GM23338 (cell line): ENCODE data around the gene CLOCK. TPM values are rescaled to one million over a fixed set of nuclear protein-coding genes. Genes with fewer than 3 reads are reported as not detected.

Source experiments
- ATAC-seq: fragments of 200-7000 bp; cut with Tn5 transposase; 3 replicates; pipeline ENCODE4 v1.9.1; 2020
- DNase-seq: peaks from one replicate; pipeline ENCODE4 v3.0.0-alpha.2; 2015; ENCODE audit warnings: low spot score
- H2AFZ ChIP-seq: fragments of 200-600 bp; sonication (generic); 2 replicates; pipeline ENCODE4 v1.8.0; 2016; ENCODE audit warnings: antibody characterized with exemption, mild to moderate bottlenecking, moderate library complexity
- H3F3A ChIP-seq: fragments of 200-600 bp; sonication (generic); replicated peaks from 2 replicates; pipeline ENCODE4 v1.8.0; 2017; ENCODE audit warnings: antibody characterized with exemption, mixed run types, low read depth
- H3K27ac ChIP-seq: fragments of 200-600 bp; sonication (generic); 2 replicates; pipeline ENCODE4 v1.6.1; 2016; ENCODE audit warnings: low read depth
- H3K27me3 ChIP-seq: fragments of 200-600 bp; sonication (generic); 2 replicates; pipeline ENCODE4 v1.8.0; 2016; ENCODE audit warnings: mild to moderate bottlenecking, mixed run types, moderate library complexity; ENCODE audit not compliant: insufficient read depth
- H3K36me3 ChIP-seq: fragments of 200-600 bp; sonication (generic); 2 replicates; pipeline ENCODE4 v1.8.0; 2016; ENCODE audit warnings: mild to moderate bottlenecking; ENCODE audit not compliant: insufficient read depth
- H3K4me1 ChIP-seq: fragments of 200-600 bp; sonication (generic); 2 replicates; pipeline ENCODE4 v1.8.0; 2016; ENCODE audit warnings: mild to moderate bottlenecking, moderate library complexity; ENCODE audit not compliant: insufficient read depth
- H3K4me2 ChIP-seq: fragments of 200-600 bp; sonication (generic); 2 replicates; pipeline ENCODE4 v1.7.1; 2017; ENCODE audit warnings: mixed run types
- H3K4me3 ChIP-seq: fragments of 200-600 bp; sonication (generic); 2 replicates; pipeline ENCODE4 v1.6.1; 2016; ENCODE audit warnings: mixed run types
- H3K79me2 ChIP-seq: fragments of 200-600 bp; sonication (generic); replicated peaks from 2 replicates; pipeline ENCODE4 v1.8.0; 2017; ENCODE audit warnings: mild to moderate bottlenecking; ENCODE audit not compliant: insufficient read depth
- H3K9me2 ChIP-seq: fragments of 200-600 bp; sonication (generic); 2 replicates; pipeline ENCODE4 v1.8.0; 2017; ENCODE audit not compliant: insufficient read depth
- H4K20me1 ChIP-seq: fragments of 200-600 bp; sonication (generic); replicated peaks from 2 replicates; pipeline ENCODE4 v1.8.0; 2017; ENCODE audit warnings: mild to moderate bottlenecking; ENCODE audit not compliant: insufficient read depth
- H3K27ac Mint-ChIP-seq: 2 replicates; pipeline ENCODE4 v1.8.0; 2020; ENCODE audit warnings: inconsistent platforms, mild to moderate bottlenecking, moderate library complexity, mixed read lengths
- H3K27me3 Mint-ChIP-seq: 3 replicates; pipeline ENCODE4 v1.8.0; 2022; ENCODE audit warnings: low read depth, mild to moderate bottlenecking, moderate library complexity, mixed read lengths, inconsistent platforms; ENCODE audit not compliant: insufficient read depth, poor library complexity
- H3K36me3 Mint-ChIP-seq: 3 replicates; pipeline ENCODE4 v1.8.0; 2021; ENCODE audit warnings: low read depth, mild to moderate bottlenecking, inconsistent platforms, moderate library complexity, mixed read lengths
- H3K4me1 Mint-ChIP-seq: 3 replicates; pipeline ENCODE4 v1.8.0; 2020; ENCODE audit warnings: mild to moderate bottlenecking, inconsistent platforms, mixed read lengths
- H3K4me3 Mint-ChIP-seq: 3 replicates; pipeline ENCODE4 v1.8.0; 2021; ENCODE audit warnings: moderate library complexity, mild to moderate bottlenecking, inconsistent platforms, mixed read lengths
- H3K9me3 Mint-ChIP-seq: 3 replicates; pipeline ENCODE4 v1.8.0; 2020; ENCODE audit warnings: moderate library complexity, mild to moderate bottlenecking, inconsistent platforms, mixed read lengths
- CREB1 ChIP-seq: fragments of 250-450 bp; sonication (Bioruptor Pico); IDR thresholded peaks from 2 replicates; pipeline ENCODE4 v1.5.0; 2020; ENCODE audit warnings: low read depth, mild to moderate bottlenecking, moderate library complexity
- CTCF ChIP-seq, 2 experiments: fragments of 200-600 bp in 1 of 2; sonication (generic) in 1 of 2; conservative IDR thresholded peaks; 2 replicates each; pipeline versions ENCODE4 v1.5.1 to v1.6.1; 2016 to 2017; ENCODE audit warnings: antibody characterized with exemption in 2 of 2, low read depth in 2 of 2, mild to moderate bottlenecking in 2 of 2, moderate library complexity in 1 of 2
- ETS1 ChIP-seq: IDR thresholded peaks from 2 replicates; pipeline ENCODE4 v1.6.1; 2016; ENCODE audit warnings: antibody characterized with exemption
- EZH2 ChIP-seq: fragments of 200-600 bp; sonication (generic); IDR thresholded peaks from one replicate; pipeline ENCODE4 v1.8.0; 2017; ENCODE audit warnings: antibody characterized with exemption, mild to moderate bottlenecking, low read depth; ENCODE audit not compliant: unreplicated experiment
- EZH2phosphoT487 ChIP-seq: fragments of 200-600 bp; sonication (generic); IDR thresholded peaks from one replicate; pipeline ENCODE4 v1.8.1; 2018; ENCODE audit warnings: antibody characterized with exemption; ENCODE audit not compliant: unreplicated experiment
- NANOG ChIP-seq: IDR thresholded peaks from 2 replicates; pipeline ENCODE4 v1.6.1; 2016; ENCODE audit warnings: antibody characterized with exemption, borderline replicate concordance
- POLR2AphosphoS5 ChIP-seq: IDR thresholded peaks from 2 replicates; pipeline ENCODE4 v1.6.1; 2016; ENCODE audit warnings: antibody characterized with exemption, low read depth
- STAT1 ChIP-seq: IDR thresholded peaks from one replicate; pipeline ENCODE4 v1.6.1; 2016; ENCODE audit warnings: antibody characterized with exemption; ENCODE audit not compliant: unreplicated experiment
- ZNF114 ChIP-seq: fragments of 250-450 bp; sonication (Bioruptor Pico); IDR thresholded peaks from 2 replicates; pipeline ENCODE4 v1.5.0; 2020; ENCODE audit warnings: mild to moderate bottlenecking, moderate library complexity
- ZNF331 ChIP-seq: fragments of 250-450 bp; sonication (Bioruptor Pico); IDR thresholded peaks from 2 replicates; pipeline ENCODE4 v1.5.0; 2020; ENCODE audit warnings: low read depth, mild to moderate bottlenecking, moderate library complexity
- ZNF462 ChIP-seq: fragments of 250-450 bp; sonication (Bioruptor Pico); IDR thresholded peaks from 2 replicates; pipeline ENCODE4 v1.5.0; 2020; ENCODE audit warnings: mild to moderate bottlenecking, moderate library complexity
- polyA plus RNA-seq: library from polyadenylated mRNA; unstranded; fragments of >200 nt; fragmentation: Nextera tagmentation; extraction: Ambion mirVana; gene quantifications from 2 replicates; pipeline ENCODE4 v1.2.1, GENCODE V29; 2016
- total RNA-seq: library from RNA; depleted of rRNA; stranded (reverse); fragments of >200 nt; shearing (Covaris generic); gene quantifications from 2 replicates; pipeline ENCODE4 v1.2.3, GENCODE V29; 2014

Gene CLOCK
- total and polyA plus RNA-seq, 2 experiments from 2014 or later = 17.1 to 28.8 TPM

GRCh38 chr4:55385201-55385649, 161.5 kb downstream of the CLOCK start (continued):
- TF ChIP-seq CTCF (conservative IDR thresholded peaks at IDR 0.05; ENCODE audit: low read depth in 2 of 2) = 0 out of 4 replicates have a peak, but pooled peaks of 1 of the 2 experiments have one; percentile 9

GRCh38 chr4:55382488-55383003, 164.2 kb downstream of the CLOCK start:
- Histone ChIP-seq H3K4me2 (no peak overlapping the region), H3K36me3 (no peaks in the 10 kb centered on the region), H3K9me2 (no peaks in the 10 kb centered on the region), H3K4me1 (no peaks in the 10 kb centered on the region), H3K4me3 (no peak overlapping the region), H3K27ac (no peak overlapping the region), H3K79me2 (no peaks in the 10 kb centered on the region), H4K20me1 (no peaks in the 10 kb centered on the region), H3F3A (no peaks in the 10 kb centered on the region), H3K27me3 (no peaks in the 10 kb centered on the region), H2AFZ (no peak overlapping the region)
- Mint-ChIP-seq H3K9me3 (no peaks in the 10 kb centered on the region), H3K27ac (no peak overlapping the region), H3K36me3 (no peaks in the 10 kb centered on the region), H3K4me1 (peaks cover 15% of the 10 kb centered on the region), H3K27me3 (peaks cover 2% of the 10 kb centered on the region), H3K4me3 (no peak overlapping the region)
- ATAC-seq (no peak), DNase-seq (no peak)
- TF ChIP-seq CTCF (conservative IDR thresholded peaks at IDR 0.05; ENCODE audit: low read depth in 2 of 2) = no peak
- TF ChIP-seq EZH2phosphoT487 = no peak
- no peak for TF ChIP-seq EZH2
- TF ChIP-seq POLR2AphosphoS5 = no peak
- no peak for TF ChIP-seq STAT1
- TF ChIP-seq ZNF114 (CRISPR knock-in tag) = no peak
- TF ChIP-seq ZNF462 = no peak
- TF ChIP-seq NANOG = no peak
- no peak for TF ChIP-seq ETS1
- no peak for TF ChIP-seq CREB1
- TF ChIP-seq ZNF331 (CRISPR knock-in tag) = no peak
